IMR-90 (cell line): ENCODE results near the gene SSR1. TPM values are rescaled to one million over a fixed set of nuclear protein-coding genes. Genes with fewer than 3 reads are reported as not detected.
A peak's percentile ranks its signal among the peaks of the same experiment; 100 is the strongest.

Source experiments
- ATAC-seq: fragments of 200-7000 bp; cut with Tn5 transposase; 2 replicates; pipeline ENCODE4 v1.9.1; 2020; ENCODE audit warnings: low read depth, mild to moderate bottlenecking, moderate library complexity
- BruUV-seq: library from RNA; stranded (reverse); fragments of 400-500 nt; replicated peaks from 2 replicates; lab custom pipeline; 2021; lab: Mats Ljungman, UMichigan
- CTCF ChIA-PET: fragments of 300-600 bp; formaldehyde crosslinking; extraction: SDS; loops from one replicate; lab custom pipeline; 2021; ENCODE audit warnings: antibody characterized with exemption; lab: Yijun Ruan, JAX
- POLR2A ChIA-PET: fragments of 300-600 bp; sonication (Branson Sonifier 250); formaldehyde crosslinking; loops from one replicate; lab custom pipeline; 2022; ENCODE audit warnings: antibody characterized with exemption; ENCODE audit not compliant: unreplicated experiment; lab: Charles Lee
- DNase-seq: peaks from one replicate; pipeline ENCODE4 v3.0.0; 2013
- H2AFZ ChIP-seq: replicated peaks from 2 replicates; pipeline ENCODE3; 2013; ENCODE audit warnings: low read length, mild to moderate bottlenecking; ENCODE audit not compliant: poor library complexity
- H2AK5ac ChIP-seq: 2 replicates; pipeline ENCODE4 v1.6.1; 2013; ENCODE audit warnings: low read depth, low read length, inconsistent platforms
- H2AK9ac ChIP-seq: replicated peaks from 2 replicates; pipeline ENCODE3; 2013; ENCODE audit warnings: mild to moderate bottlenecking, low read depth, low read length, moderate library complexity; ENCODE audit not compliant: poor library complexity
- H2BK120ac ChIP-seq: 2 replicates; pipeline ENCODE4 v1.6.1; 2013; ENCODE audit warnings: low read depth, low read length, inconsistent platforms
- H2BK15ac ChIP-seq: 3 replicates; pipeline ENCODE4 v1.6.1; 2013; ENCODE audit warnings: low read depth, low read length, inconsistent platforms
- H2BK20ac ChIP-seq: 2 replicates; pipeline ENCODE4 v1.6.1; 2013; ENCODE audit warnings: low read depth, mild to moderate bottlenecking, inconsistent platforms, low read length, moderate library complexity
- H2BK5ac ChIP-seq: 2 replicates; pipeline ENCODE4 v1.6.1; 2013; ENCODE audit warnings: mild to moderate bottlenecking, low read depth, low read length, inconsistent platforms; ENCODE audit not compliant: poor library complexity, severe bottlenecking
- H3K14ac ChIP-seq: replicated peaks from 2 replicates; pipeline ENCODE4 v1.6.1; 2013; ENCODE audit warnings: low read depth, low read length, inconsistent platforms
- H3K18ac ChIP-seq: 2 replicates; pipeline ENCODE4 v1.6.1; 2013; ENCODE audit warnings: low read depth, low read length, control low read depth
- H3K23ac ChIP-seq: 2 replicates; pipeline ENCODE4 v1.6.1; 2013; ENCODE audit warnings: low read depth, low read length, inconsistent platforms
- H3K27ac ChIP-seq: 2 replicates; pipeline ENCODE4 v1.5.1; 2013; ENCODE audit warnings: mild to moderate bottlenecking, control low read depth, low read length; ENCODE audit not compliant: insufficient read depth
- H3K27me3 ChIP-seq: 2 replicates; pipeline ENCODE4 v1.6.1; 2013; ENCODE audit warnings: low read length; ENCODE audit not compliant: control insufficient read depth, insufficient read depth
- H3K36me3 ChIP-seq: 2 replicates; pipeline ENCODE4 v1.6.1; 2013; ENCODE audit warnings: low read length, mixed read lengths; ENCODE audit not compliant: control insufficient read depth, insufficient read depth
- H3K4ac ChIP-seq: 2 replicates; pipeline ENCODE4 v1.6.1; 2013; ENCODE audit warnings: low read depth, low read length, inconsistent platforms
- H3K4me1 ChIP-seq: 2 replicates; pipeline ENCODE4 v1.6.1; 2013; ENCODE audit warnings: low read length, mixed read lengths; ENCODE audit not compliant: control insufficient read depth, insufficient read depth
- H3K4me2 ChIP-seq: 2 replicates; pipeline ENCODE4 v1.6.1; 2013; ENCODE audit warnings: low read depth, mild to moderate bottlenecking, control low read depth, low read length, moderate library complexity
- H3K4me3 ChIP-seq: 2 replicates; pipeline ENCODE4 v1.5.1; 2013; ENCODE audit warnings: low read depth, mild to moderate bottlenecking, control low read depth, low read length, moderate library complexity; ENCODE audit not compliant: insufficient read depth
- H3K56ac ChIP-seq: 2 replicates; pipeline ENCODE4 v1.6.1; 2013; ENCODE audit warnings: low read length, inconsistent platforms; ENCODE audit not compliant: insufficient read depth; ENCODE audit errors: extremely low read depth
- H3K79me1 ChIP-seq, 2 experiments: 2 replicates each; pipeline ENCODE4 v1.6.1; 2013; ENCODE audit warnings: low read length in 2 of 2, inconsistent platforms in 1 of 2, low read depth in 1 of 2
- H3K9ac ChIP-seq: 2 replicates; pipeline ENCODE4 v1.6.1; 2013; ENCODE audit warnings: low read depth, low read length, control low read depth
- H3K9me1 ChIP-seq: 2 replicates; pipeline ENCODE4 v1.6.1; 2013; ENCODE audit warnings: low read length, inconsistent platforms; ENCODE audit not compliant: insufficient read depth
- H3K9me3 ChIP-seq: 2 replicates; pipeline ENCODE4 v1.6.1; 2013; ENCODE audit warnings: low read length; ENCODE audit not compliant: control insufficient read depth, insufficient read depth
- H4K20me1 ChIP-seq: 2 replicates; pipeline ENCODE4 v1.6.1; 2013; ENCODE audit warnings: low read length, inconsistent platforms; ENCODE audit not compliant: insufficient read depth
- H4K5ac ChIP-seq: 2 replicates; pipeline ENCODE4 v1.6.1; 2013; ENCODE audit warnings: mild to moderate bottlenecking, low read depth, low read length, control low read depth
- H4K8ac ChIP-seq, 2 experiments: 2 replicates each; pipeline ENCODE4 v1.6.1; 2013; ENCODE audit warnings: low read depth in 2 of 2, low read length in 2 of 2, control low read depth in 1 of 2, inconsistent platforms in 1 of 2
- H4K91ac ChIP-seq: 2 replicates; pipeline ENCODE4 v1.6.1; 2013; ENCODE audit warnings: low read depth, low read length, inconsistent platforms; ENCODE audit not compliant: insufficient read depth
- BHLHE40 ChIP-seq: fragments of 150-350 bp; IDR thresholded peaks from 2 replicates; pipeline ENCODE4 v1.6.1; 2016; ENCODE audit warnings: mild to moderate bottlenecking, low read depth, low read length
- MAFK ChIP-seq: IDR thresholded peaks from 2 replicates; pipeline ENCODE4 v1.6.1; 2012; ENCODE audit warnings: low read depth, low read length, improper control_type of control experiment
- MAZ ChIP-seq: IDR thresholded peaks from 2 replicates; pipeline ENCODE4 v1.6.1; 2012; ENCODE audit warnings: low read depth, mild to moderate bottlenecking, low read length, improper control_type of control experiment, moderate library complexity, borderline replicate concordance
- MXI1 ChIP-seq: IDR thresholded peaks from 2 replicates; pipeline ENCODE4 v1.6.1; 2012; ENCODE audit warnings: low read depth, mild to moderate bottlenecking, low read length, moderate library complexity, borderline replicate concordance
- POLR2A ChIP-seq: IDR thresholded peaks from 2 replicates; pipeline ENCODE4 v1.6.1; 2012; ENCODE audit warnings: mild to moderate bottlenecking, low read depth, low read length
- RAD21 ChIP-seq: IDR thresholded peaks from 2 replicates; pipeline ENCODE4 v1.6.1; 2012; ENCODE audit warnings: low read length, improper control_type of control experiment
- RFX5 ChIP-seq: IDR thresholded peaks from 2 replicates; pipeline ENCODE4 v1.8.0; 2012; ENCODE audit warnings: low read depth, mild to moderate bottlenecking, low read length, moderate library complexity
- SMC3 ChIP-seq: fragments of 150-350 bp; IDR thresholded peaks from 2 replicates; pipeline ENCODE4 v1.6.1; 2016; ENCODE audit warnings: low read depth, mild to moderate bottlenecking, antibody characterized with exemption, low read length, moderate library complexity
- whole genome bisulfite sequencing, 2 experiments: methylation state at CpG; one replicate each; pipeline versions ENCODE4 v1.1.5 to v1.1.7; 2013; ENCODE audit warnings: missing lambda C conversion rate in 2 of 2; ENCODE audit not compliant: insufficient read length in 1 of 2; ENCODE audit errors: extremely low coverage in 2 of 2; 5-methylcytosine and 5-hydroxymethylcytosine counted together
- dilution Hi-C: fragments of 300-500 bp; cut with HindIII; formaldehyde crosslinking; loops from one replicate; pipeline ENCODE4 v1.14.3; 2018; ENCODE audit warnings: low sequenced_read_pairs; ENCODE audit not compliant: unreplicated experiment
- in situ Hi-C: fragments of 300-500 bp; cut with MboI; formaldehyde crosslinking; loops from 3 replicates; pipeline ENCODE4 v1.14.3; 2019; ENCODE audit warnings: low sequenced_read_pairs, inconsistent platforms, mixed read lengths
- intact Hi-C: fragments of 100-400 bp; cut with micrococcal nuclease; formaldehyde crosslinking; loops from 2 replicates; pipeline ENCODE4 v1.10.0; 2022
- polyA plus RNA-seq, 3 experiments: library from polyadenylated mRNA; depleted of rRNA; stranded (reverse); fragments of >200 nt; gene quantifications; 2 replicates each; pipeline ENCODE4 v1.2.3, GENCODE V29; 2012; ENCODE audit warnings: low replicate concordance in 1 of 3
- total RNA-seq: library from RNA; depleted of rRNA; stranded (reverse); fragments of >200 nt; gene quantifications from 2 replicates; pipeline ENCODE4 v1.2.3, GENCODE V29; 2012
- TF ChIP-seq, protein P1 (sequence below): conservative IDR thresholded peaks from 2 replicates; pipeline ENCODE4 v1.5.1; 2012; ENCODE audit warnings: mild to moderate bottlenecking, low read depth, low read length, improper control_type of control experiment
- TF ChIP-seq, protein P2 (sequence below): fragments of 150-350 bp; IDR thresholded peaks from 2 replicates; pipeline ENCODE4 v1.6.1; 2017; ENCODE audit warnings: mild to moderate bottlenecking, antibody characterized with exemption, low read length, low read depth

The SSR1 gene
- total and polyA plus RNA-seq, 2 of the 4 experiments (the other 2 are of a cell fraction) = 110 to 120 TPM

DNA sequence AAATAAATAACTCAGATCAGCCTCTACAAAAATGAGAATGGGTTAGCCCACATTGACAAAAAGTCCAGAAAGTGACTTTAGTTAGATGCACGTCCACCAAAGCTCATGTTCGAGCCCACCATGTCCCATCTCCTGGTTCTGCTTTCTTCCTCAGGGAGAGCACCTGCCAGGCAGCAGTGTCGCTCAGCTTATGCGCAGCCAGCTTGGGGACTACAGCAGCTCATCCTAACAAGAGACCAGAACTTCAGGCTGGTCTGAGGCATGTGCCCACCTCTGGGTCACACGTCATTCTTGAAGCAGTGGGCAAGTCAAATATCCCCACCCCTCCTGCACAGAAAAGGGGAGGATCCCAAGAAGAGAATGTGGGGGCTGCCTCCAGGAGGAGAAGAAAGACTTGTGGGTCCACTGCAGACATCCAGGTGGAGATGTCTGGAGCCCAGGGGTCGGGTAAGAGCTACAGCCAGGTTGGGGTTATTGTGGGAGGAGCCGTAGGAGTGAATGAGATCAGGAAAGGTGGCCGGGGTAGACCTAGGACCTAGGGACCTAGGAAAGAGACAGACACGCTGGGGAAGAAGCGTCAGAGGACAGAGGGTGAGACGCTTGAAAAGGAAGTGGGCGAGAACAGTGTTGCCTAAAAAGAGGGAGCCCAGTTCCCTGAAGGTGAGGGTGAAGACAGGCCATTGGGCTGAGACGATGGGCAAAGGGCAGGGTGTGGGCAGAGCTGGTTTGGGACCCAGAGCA lies 52.5 kb downstream of the SSR1 start (continued):
- no peak for TF ChIP-seq SMC3

DNA sequence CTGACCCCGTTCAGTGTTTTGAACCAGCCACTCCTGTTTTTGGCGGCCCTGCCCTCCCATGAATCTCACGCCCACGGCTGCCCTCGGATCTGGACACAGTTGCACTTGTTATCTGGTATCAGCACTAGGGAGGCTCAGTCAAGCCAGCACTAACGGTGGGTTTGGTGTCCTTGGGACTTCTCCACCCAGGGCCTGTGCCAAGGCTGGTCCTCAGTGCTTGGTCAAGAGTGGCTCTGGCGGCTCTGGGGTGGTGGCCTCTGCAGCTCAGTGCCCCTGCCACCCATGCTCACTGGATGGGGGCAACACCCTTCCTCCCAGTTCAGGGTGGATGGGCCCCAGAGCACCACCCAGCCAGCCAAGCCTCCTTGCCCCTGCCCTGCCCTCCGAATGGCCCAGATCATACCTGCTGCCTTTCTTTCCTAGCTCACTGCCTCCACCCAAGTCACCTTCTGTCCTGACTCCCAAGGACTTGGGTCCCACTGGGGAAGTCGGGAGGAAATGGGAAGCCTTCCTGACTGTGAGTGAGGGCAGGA lies 54.7 kb downstream of the SSR1 start:
- no peak overlapping the region for H2AK9ac ChIP-seq
- CTCF ChIA-PET = no interaction called here
- no peak overlapping the region for H3K4me3 ChIP-seq
- peaks cover 12% of the 10 kb centered on the region for H3K9me1 ChIP-seq
- no peak overlapping the region for H2BK5ac ChIP-seq
- H3K56ac ChIP-seq = no peak overlapping the region
- no peaks in the 10 kb centered on the region for H3K27me3 ChIP-seq
- no peak overlapping the region for H4K5ac ChIP-seq
- intact Hi-C loops = no loop called here
- no peak overlapping the region for H3K23ac ChIP-seq
- H3K4me2 ChIP-seq = no peak overlapping the region
- no peak overlapping the region for H2BK20ac ChIP-seq
- H3K4ac ChIP-seq = no peak overlapping the region
- no TSS peak for BruUV-seq
- no peak overlapping the region for H3K18ac ChIP-seq
- no peaks in the 10 kb centered on the region for H4K20me1 ChIP-seq
- H4K8ac ChIP-seq = no peak overlapping the region
- H2BK120ac ChIP-seq = no peak overlapping the region
- H3K27ac ChIP-seq = no peak overlapping the region
- peaks cover 3% of the 10 kb centered on the region for H3K4me1 ChIP-seq
- WGBS, 2 experiments = 82% methylated on average over 6 of the region's 9 CpGs; no CpG with 5 or more reads in 1 of the 2 experiments
- dilution Hi-C loops = no loop called here
- peaks cover 5% of the 10 kb centered on the region for H3K9me3 ChIP-seq
- no peaks in the 10 kb centered on the region for H3K36me3 ChIP-seq
- H3K79me1 ChIP-seq = no peaks in the 10 kb centered on the region
- H2AK5ac ChIP-seq = no peak overlapping the region
- no peak for DNase-seq
- no peak overlapping the region for H3K14ac ChIP-seq
- no peak overlapping the region for H4K91ac ChIP-seq
- POLR2A ChIA-PET = no interaction called here
- no peak overlapping the region for H3K9ac ChIP-seq
- H2AFZ ChIP-seq = peak overlapping the region; percentile 24
- TF ChIP-seq SMC3 (no peak), RFX5 (no peak), MAZ (no peak), MAFK (no peak), RAD21 (no peak), BHLHE40 (no peak), POLR2A (no peak), MXI1 (no peak)
- TF ChIP-seq, protein P1, sequence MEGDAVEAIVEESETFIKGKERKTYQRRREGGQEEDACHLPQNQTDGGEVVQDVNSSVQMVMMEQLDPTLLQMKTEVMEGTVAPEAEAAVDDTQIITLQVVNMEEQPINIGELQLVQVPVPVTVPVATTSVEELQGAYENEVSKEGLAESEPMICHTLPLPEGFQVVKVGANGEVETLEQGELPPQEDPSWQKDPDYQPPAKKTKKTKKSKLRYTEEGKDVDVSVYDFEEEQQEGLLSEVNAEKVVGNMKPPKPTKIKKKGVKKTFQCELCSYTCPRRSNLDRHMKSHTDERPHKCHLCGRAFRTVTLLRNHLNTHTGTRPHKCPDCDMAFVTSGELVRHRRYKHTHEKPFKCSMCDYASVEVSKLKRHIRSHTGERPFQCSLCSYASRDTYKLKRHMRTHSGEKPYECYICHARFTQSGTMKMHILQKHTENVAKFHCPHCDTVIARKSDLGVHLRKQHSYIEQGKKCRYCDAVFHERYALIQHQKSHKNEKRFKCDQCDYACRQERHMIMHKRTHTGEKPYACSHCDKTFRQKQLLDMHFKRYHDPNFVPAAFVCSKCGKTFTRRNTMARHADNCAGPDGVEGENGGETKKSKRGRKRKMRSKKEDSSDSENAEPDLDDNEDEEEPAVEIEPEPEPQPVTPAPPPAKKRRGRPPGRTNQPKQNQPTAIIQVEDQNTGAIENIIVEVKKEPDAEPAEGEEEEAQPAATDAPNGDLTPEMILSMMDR = no peak
- TF ChIP-seq, protein P2, sequence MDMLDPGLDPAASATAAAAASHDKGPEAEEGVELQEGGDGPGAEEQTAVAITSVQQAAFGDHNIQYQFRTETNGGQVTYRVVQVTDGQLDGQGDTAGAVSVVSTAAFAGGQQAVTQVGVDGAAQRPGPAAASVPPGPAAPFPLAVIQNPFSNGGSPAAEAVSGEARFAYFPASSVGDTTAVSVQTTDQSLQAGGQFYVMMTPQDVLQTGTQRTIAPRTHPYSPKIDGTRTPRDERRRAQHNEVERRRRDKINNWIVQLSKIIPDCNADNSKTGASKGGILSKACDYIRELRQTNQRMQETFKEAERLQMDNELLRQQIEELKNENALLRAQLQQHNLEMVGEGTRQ = no peak
- H2BK15ac ChIP-seq = no peak overlapping the region
- in situ Hi-C loops = no loop called here
- no peak for ATAC-seq
